Astrocyte (in vitro differentiated cells and primary cell): Measurements from ENCODE around the gene ING4. TPM values are rescaled to one million over a fixed set of nuclear protein-coding genes. Genes with fewer than 3 reads are reported as not detected.

Experiments
- DNase-seq: peaks from one replicate; pipeline ENCODE4 v3.0.0-alpha.2; 2010; ENCODE audit warnings: low read depth
- FAIRE-seq: peaks from 2 replicates; lab custom pipeline; 2011; peaks lifted over from hg19 to GRCh38; lab: Jason Lieb, UNC
- H2AFZ ChIP-seq: 2 replicates; pipeline ENCODE4 v1.6.0; 2012; ENCODE audit warnings: low read depth, low read length, inconsistent platforms
- H3K27ac ChIP-seq: 2 replicates; pipeline ENCODE4 v1.5.1; 2011; ENCODE audit warnings: low read depth, low read length, inconsistent platforms
- H3K27me3 ChIP-seq: 2 replicates; pipeline ENCODE4 v1.6.0; 2011; ENCODE audit warnings: low read length, inconsistent platforms; ENCODE audit not compliant: insufficient read depth
- H3K36me3 ChIP-seq: 2 replicates; pipeline ENCODE4 v1.5.1; 2011; ENCODE audit warnings: low read length, inconsistent platforms; ENCODE audit not compliant: insufficient read depth
- H3K4me1 ChIP-seq: 2 replicates; pipeline ENCODE4 v1.5.1; 2011; ENCODE audit warnings: low read length, inconsistent platforms; ENCODE audit not compliant: insufficient read depth
- H3K4me2 ChIP-seq: 2 replicates; pipeline ENCODE4 v1.6.0; 2012; ENCODE audit warnings: low read length, inconsistent platforms
- H3K4me3 ChIP-seq: 2 replicates; pipeline ENCODE4 v1.5.1; 2011; ENCODE audit warnings: low read depth, mild to moderate bottlenecking, low read length, inconsistent platforms; ENCODE audit not compliant: insufficient read depth
- H3K79me2 ChIP-seq: 2 replicates; pipeline ENCODE4 v1.6.0; 2012; ENCODE audit warnings: mild to moderate bottlenecking, low read length, inconsistent platforms; ENCODE audit not compliant: insufficient read depth
- H3K9ac ChIP-seq: 2 replicates; pipeline ENCODE4 v1.6.0; 2012; ENCODE audit warnings: mild to moderate bottlenecking, low read length, inconsistent platforms
- H3K9me3 ChIP-seq: 2 replicates; pipeline ENCODE4 v1.5.1; 2012; ENCODE audit warnings: low read depth, mild to moderate bottlenecking, low read length, inconsistent platforms; ENCODE audit not compliant: insufficient read depth
- H4K20me1 ChIP-seq: 2 replicates; pipeline ENCODE4 v1.6.0; 2012; ENCODE audit warnings: low read length, inconsistent platforms; ENCODE audit not compliant: insufficient read depth
- H3K27ac Mint-ChIP-seq: one replicate; pipeline ENCODE4 v1.8.0; 2021; ENCODE audit warnings: mild to moderate bottlenecking, mixed read lengths; ENCODE audit not compliant: unreplicated experiment
- H3K27me3 Mint-ChIP-seq: one replicate; pipeline ENCODE4 v1.8.0; 2021; ENCODE audit warnings: low read depth, mixed read lengths; ENCODE audit not compliant: unreplicated experiment
- H3K36me3 Mint-ChIP-seq: one replicate; pipeline ENCODE4 v1.8.0; 2021; ENCODE audit warnings: low read depth, mixed read lengths; ENCODE audit not compliant: unreplicated experiment
- H3K4me1 Mint-ChIP-seq: one replicate; pipeline ENCODE4 v1.8.0; 2021; ENCODE audit warnings: low read depth, mixed read lengths; ENCODE audit not compliant: unreplicated experiment
- H3K4me3 Mint-ChIP-seq: one replicate; pipeline ENCODE4 v1.8.0; 2021; ENCODE audit warnings: mild to moderate bottlenecking, moderate library complexity, mixed read lengths; ENCODE audit not compliant: unreplicated experiment
- H3K9me3 Mint-ChIP-seq: one replicate; pipeline ENCODE4 v1.8.0; 2021; ENCODE audit warnings: mild to moderate bottlenecking, mixed read lengths; ENCODE audit not compliant: unreplicated experiment
- EZH2 ChIP-seq: IDR thresholded peaks from 2 replicates; pipeline ENCODE4 v1.6.1; 2012; ENCODE audit warnings: mild to moderate bottlenecking, low read length, inconsistent platforms; ENCODE audit not compliant: insufficient read depth
- total RNA-seq: library from RNA; stranded (reverse); gene quantifications from 2 replicates; pipeline ENCODE4 v1.2.1, GENCODE V29; 2021
- TF ChIP-seq, protein P1 (sequence below): IDR thresholded peaks from 2 replicates; pipeline ENCODE4 v1.5.1; 2011; ENCODE audit warnings: low read depth, mild to moderate bottlenecking, inconsistent platforms, low read length, moderate library complexity; ENCODE audit not compliant: insufficient read depth

ING4 gene
- total RNA-seq, 1 donor from 2014 or later = 30.9 TPM

DNA sequence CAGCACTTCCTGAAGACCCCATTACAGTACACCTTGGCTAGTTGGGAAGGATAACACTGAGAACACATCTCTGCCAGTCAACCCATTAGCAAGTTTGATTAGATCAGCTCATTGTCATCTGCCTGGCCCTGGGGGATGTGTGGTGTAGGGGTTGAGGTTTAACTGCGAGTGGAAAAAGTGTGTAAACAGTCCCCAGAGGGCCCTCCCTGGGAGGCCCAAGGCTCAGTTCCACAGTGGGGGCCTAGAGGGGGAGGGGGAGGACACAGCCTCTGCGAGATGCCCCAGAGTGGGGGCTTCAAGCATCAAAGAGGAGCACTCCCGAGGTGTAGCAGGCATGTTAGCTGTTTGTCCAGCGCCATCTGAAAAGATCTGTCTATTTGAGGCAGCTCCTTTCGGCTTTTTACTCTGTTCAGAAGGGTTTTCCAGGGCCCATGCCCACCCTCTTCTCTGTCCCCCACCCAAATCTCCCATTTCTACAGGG, 27.5 kb downstream of the ING4 start:
- H3K79me2 ChIP-seq = no peaks in the 10 kb centered on the region
- Mint-ChIP-seq H3K27ac (peak overlapping the region; percentile 15), H3K4me3 (no peak overlapping the region), H3K27me3 (peaks cover 11% of the 10 kb centered on the region), H3K36me3 (peaks cover 3% of the 10 kb centered on the region), H3K9me3 (peaks cover 13% of the 10 kb centered on the region), H3K4me1 (peaks cover 17% of the 10 kb centered on the region)
- H4K20me1 ChIP-seq = no peaks in the 10 kb centered on the region
- H3K36me3 ChIP-seq = no peaks in the 10 kb centered on the region
- no peak overlapping the region for H3K4me3 ChIP-seq
- DNase-seq (no peak), FAIRE-seq (no peak)
- H3K4me2 ChIP-seq = no peak overlapping the region
- no peak overlapping the region for H2AFZ ChIP-seq
- H3K9ac ChIP-seq = no peak overlapping the region
- no peak overlapping the region for H3K27ac ChIP-seq
- peaks cover 5% of the 10 kb centered on the region for H3K4me1 ChIP-seq
- no peaks in the 10 kb centered on the region for H3K27me3 ChIP-seq
- no peak for TF ChIP-seq EZH2
- H3K9me3 ChIP-seq = no peaks in the 10 kb centered on the region

DNA sequence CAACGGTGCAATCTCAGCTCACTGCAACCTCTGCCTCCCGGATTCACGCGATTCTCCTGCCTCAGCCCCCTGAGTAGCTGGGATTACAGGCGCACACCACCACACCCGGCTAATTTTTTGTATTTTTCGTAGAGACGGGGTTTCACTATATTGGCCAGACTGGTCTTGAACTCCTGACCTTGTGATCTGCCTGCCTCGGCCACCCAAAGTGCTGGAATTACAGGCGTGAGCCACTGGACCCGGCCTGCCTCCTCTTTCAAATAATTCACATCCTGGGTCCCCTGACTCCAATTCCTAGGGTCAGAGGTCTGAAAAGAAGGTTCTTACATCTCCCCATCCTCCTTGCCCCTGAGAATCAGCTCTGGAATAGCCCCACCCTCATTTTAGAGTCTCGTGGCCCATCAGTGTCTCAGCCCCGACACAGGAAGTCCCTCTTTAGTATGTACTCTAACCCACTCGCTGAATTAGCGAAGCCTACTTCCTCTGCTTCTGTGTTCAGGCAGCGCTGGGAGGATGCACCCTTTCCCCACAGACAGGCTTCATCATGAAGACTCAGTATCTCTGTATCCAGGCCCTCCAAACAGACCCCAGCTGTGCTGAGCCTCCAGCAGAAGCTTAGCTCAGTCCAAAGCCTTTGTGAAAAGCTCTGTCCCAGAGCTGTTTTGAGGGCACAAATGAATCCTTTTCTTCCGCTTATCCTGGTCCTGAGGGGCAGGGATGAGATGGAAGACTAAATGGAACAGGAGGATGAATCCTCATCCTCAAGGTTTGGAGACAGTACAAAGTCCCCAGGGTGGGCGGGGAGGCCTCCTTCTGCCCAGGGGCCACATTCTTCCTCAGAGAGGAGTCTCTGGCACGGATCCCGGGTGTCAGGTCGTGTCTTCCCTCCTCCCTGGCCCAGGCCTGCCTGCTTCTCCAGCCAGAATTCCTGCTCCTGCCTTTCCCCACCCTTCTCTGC, 30.6 kb downstream of the ING4 start:
- H3K36me3 ChIP-seq = no peaks in the 10 kb centered on the region
- no peak for FAIRE-seq
- H3K9me3 Mint-ChIP-seq = peaks cover 5% of the 10 kb centered on the region
- no peak overlapping the region for H3K9ac ChIP-seq
- H3K4me2 ChIP-seq = no peak overlapping the region
- no peak overlapping the region for H3K4me3 Mint-ChIP-seq
- H3K4me3 ChIP-seq = no peak overlapping the region
- no peak overlapping the region for H3K27ac ChIP-seq
- TF ChIP-seq EZH2 = no peak
- TF ChIP-seq, protein P1, sequence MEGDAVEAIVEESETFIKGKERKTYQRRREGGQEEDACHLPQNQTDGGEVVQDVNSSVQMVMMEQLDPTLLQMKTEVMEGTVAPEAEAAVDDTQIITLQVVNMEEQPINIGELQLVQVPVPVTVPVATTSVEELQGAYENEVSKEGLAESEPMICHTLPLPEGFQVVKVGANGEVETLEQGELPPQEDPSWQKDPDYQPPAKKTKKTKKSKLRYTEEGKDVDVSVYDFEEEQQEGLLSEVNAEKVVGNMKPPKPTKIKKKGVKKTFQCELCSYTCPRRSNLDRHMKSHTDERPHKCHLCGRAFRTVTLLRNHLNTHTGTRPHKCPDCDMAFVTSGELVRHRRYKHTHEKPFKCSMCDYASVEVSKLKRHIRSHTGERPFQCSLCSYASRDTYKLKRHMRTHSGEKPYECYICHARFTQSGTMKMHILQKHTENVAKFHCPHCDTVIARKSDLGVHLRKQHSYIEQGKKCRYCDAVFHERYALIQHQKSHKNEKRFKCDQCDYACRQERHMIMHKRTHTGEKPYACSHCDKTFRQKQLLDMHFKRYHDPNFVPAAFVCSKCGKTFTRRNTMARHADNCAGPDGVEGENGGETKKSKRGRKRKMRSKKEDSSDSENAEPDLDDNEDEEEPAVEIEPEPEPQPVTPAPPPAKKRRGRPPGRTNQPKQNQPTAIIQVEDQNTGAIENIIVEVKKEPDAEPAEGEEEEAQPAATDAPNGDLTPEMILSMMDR = no peak
- peaks cover 17% of the 10 kb centered on the region for H3K4me1 Mint-ChIP-seq
- no peaks in the 10 kb centered on the region for H4K20me1 ChIP-seq
- H2AFZ ChIP-seq = peak overlapping the region; percentile 81
- no peaks in the 10 kb centered on the region for H3K79me2 ChIP-seq
- peaks cover 5% of the 10 kb centered on the region for H3K4me1 ChIP-seq
- DNase-seq = no peak
- no peaks in the 10 kb centered on the region for H3K9me3 ChIP-seq
- peaks cover 3% of the 10 kb centered on the region for H3K27me3 Mint-ChIP-seq
- H3K27me3 ChIP-seq = no peaks in the 10 kb centered on the region
- peak overlapping the region; percentile 53 for H3K27ac Mint-ChIP-seq
- H3K36me3 Mint-ChIP-seq = no peaks in the 10 kb centered on the region

DNA sequence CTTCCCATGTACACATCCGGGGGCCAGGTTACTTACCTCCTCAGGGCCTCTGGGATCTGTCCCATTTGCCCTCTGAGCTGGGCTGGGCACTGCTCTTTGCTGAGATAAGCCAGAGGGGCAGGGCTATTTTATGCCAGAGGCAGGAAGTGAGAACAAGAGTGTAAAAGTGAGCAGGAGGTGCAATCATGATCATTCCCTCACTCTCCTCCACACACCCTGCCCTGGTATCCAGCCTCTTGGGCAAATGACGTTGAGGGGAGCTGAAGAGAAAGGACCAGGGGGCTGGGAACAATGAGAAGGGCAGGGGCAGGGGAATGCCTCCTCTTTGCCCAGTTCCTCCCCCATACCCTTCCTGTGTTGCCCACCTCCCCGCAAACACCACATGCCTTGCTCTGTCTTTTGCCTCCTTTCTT, 31.4 kb downstream of the ING4 start:
- Histone ChIP-seq H2AFZ (peak overlapping the region; percentile 18), H3K4me2 (no peak overlapping the region), H4K20me1 (no peaks in the 10 kb centered on the region), H3K9ac (no peak overlapping the region), H3K27me3 (no peaks in the 10 kb centered on the region), H3K4me3 (no peak overlapping the region), H3K4me1 (peaks cover 5% of the 10 kb centered on the region), H3K36me3 (no peaks in the 10 kb centered on the region), H3K27ac (no peak overlapping the region), H3K9me3 (no peaks in the 10 kb centered on the region), H3K79me2 (no peaks in the 10 kb centered on the region)
- FAIRE-seq (no peak), DNase-seq (no peak)
- Mint-ChIP-seq H3K27me3 (peaks cover 3% of the 10 kb centered on the region), H3K9me3 (peaks cover 4% of the 10 kb centered on the region), H3K4me1 (peaks cover 16% of the 10 kb centered on the region), H3K27ac (no peak overlapping the region), H3K36me3 (no peaks in the 10 kb centered on the region), H3K4me3 (no peak overlapping the region)
- TF ChIP-seq, protein P1 = no peak
- TF ChIP-seq EZH2 = no peak
